ENCODE data around the gene PMEL. TPM values are rescaled to one million over a fixed set of nuclear protein-coding genes. Genes with fewer than 3 reads are reported as not detected.

The PMEL gene
- total and polyA plus RNA-seq, 9 of the 15 experiments (the other 6 are each of a cell fraction or from before 2014, with no cell fraction given): 0.36 to 2.0 (median 0.98) TPM

DNA sequence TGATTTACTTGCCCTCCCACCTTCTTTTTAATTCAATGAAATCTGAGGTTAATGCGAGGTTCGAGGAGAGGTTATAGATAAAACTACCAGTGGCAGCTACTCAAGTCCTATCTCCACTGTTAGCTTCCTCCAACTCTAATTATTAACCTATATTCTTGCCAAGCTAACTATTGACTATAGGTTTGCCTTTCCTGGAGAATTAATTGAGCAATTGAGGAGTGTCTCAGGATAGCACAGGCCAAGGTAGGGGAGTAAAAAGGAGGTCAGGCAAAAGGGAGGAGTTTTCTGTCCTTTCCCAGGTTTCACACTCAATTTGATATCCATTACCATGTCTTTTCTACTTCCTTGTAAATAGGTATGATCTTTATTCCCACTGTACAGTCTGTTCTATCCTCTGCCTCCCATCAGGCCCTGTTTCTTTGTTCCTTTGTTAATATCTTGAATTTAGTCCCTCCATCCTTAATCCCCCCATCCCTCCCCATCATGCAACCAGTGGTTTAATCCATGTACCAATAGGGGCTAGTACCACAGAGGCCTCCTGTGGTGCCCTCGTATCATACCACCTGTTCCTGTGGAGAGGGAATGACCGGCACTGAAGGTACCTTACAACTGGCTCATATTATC is 27.5 kb upstream of the PMEL start:
- Histone ChIP-seq H3K4me2 (ENCODE audit: insufficient read depth, low read length) (no peak overlapping the region), H3K9ac (ENCODE audit: insufficient read depth in 1 of 2, low read depth in 2 of 2, low read length in 2 of 2) (no peak overlapping the region), H3K4me3 (no peak overlapping the region), H3K9me1 (ENCODE audit: control insufficient read depth, insufficient read depth, low read length) (no peaks in the 10 kb centered on the region), H2AFZ (ENCODE audit: low read depth, low read length) (no peak overlapping the region), H3K4me1 (replicated peaks in 1 of 2; ENCODE audit: control insufficient read depth in 2 of 2, insufficient read depth in 2 of 2, low read length in 2 of 2) (peaks cover 3 to 6% of the 10 kb centered on the region in 2 experiments; a peak in 3 of 5 replicates), H3K79me2 (ENCODE audit: control insufficient read depth, insufficient read depth, low read length) (peaks cover 13% of the 10 kb centered on the region), H3K36me3 (ENCODE audit: control insufficient read depth, insufficient read depth, low read length) (peaks cover 51% of the 10 kb centered on the region), H4K20me1 (replicated peaks; ENCODE audit: control insufficient read depth, insufficient read depth, low read length) (no peaks in the 10 kb centered on the region), H3K9me3 (replicated peaks; ENCODE audit: control insufficient read depth, insufficient read depth, low read depth, low read length) (no peaks in the 10 kb centered on the region), H3K27me3 (ENCODE audit: control insufficient read depth in 2 of 2, insufficient read depth in 2 of 2, low read length in 2 of 2) (no peaks in the 10 kb centered on the region), H3K27ac (ENCODE audit: extremely low read depth, low read depth, low read length) (no peak overlapping the region)
- WGBS (ENCODE audit: insufficient coverage, low coverage, missing lambda C conversion rate): 81% methylated on average over 4 of the region's 4 CpGs
- ATAC-seq: no peak
- CTCF ChIA-PET (ENCODE audit: low intra/inter-chr PET ratio): no interaction called here
- DNase-seq (ENCODE audit: extremely low read depth in 1 of 4, low spot score in 3 of 4): no peak
- no TSS peak for BruUV-seq (replicated peaks)
- POLR2A ChIA-PET: interaction anchor here (0.7 to 1.2 kb wide), 4 partner anchors 12 to 57 kb away, joined by 3 read pairs; partner anchors contain the start of gene RAB5B
- in situ Hi-C loops (cut with MboI) (no loop called here), intact Hi-C loops (cut with micrococcal nuclease) (no loop called here)
- FAIRE-seq: no peak
- TF ChIP-seq ZNF717 (CRISPR knock-in tag; IDR thresholded peaks at IDR 0.05) (no peak), ATF7 (IDR thresholded peaks at IDR 0.05) (no peak), ATF1 (CRISPR knock-in tag; IDR thresholded peaks at IDR 0.05) (no peak), ATF1 (tag; IDR thresholded peaks at IDR 0.05) (no peak), NR2F6 (CRISPR knock-in tag; IDR thresholded peaks at IDR 0.05) (no peak), GABPA (tag; conservative IDR thresholded peaks at IDR 0.05; ENCODE audit: low read depth) (no peak)
- TF ChIP-seq, protein P1, sequence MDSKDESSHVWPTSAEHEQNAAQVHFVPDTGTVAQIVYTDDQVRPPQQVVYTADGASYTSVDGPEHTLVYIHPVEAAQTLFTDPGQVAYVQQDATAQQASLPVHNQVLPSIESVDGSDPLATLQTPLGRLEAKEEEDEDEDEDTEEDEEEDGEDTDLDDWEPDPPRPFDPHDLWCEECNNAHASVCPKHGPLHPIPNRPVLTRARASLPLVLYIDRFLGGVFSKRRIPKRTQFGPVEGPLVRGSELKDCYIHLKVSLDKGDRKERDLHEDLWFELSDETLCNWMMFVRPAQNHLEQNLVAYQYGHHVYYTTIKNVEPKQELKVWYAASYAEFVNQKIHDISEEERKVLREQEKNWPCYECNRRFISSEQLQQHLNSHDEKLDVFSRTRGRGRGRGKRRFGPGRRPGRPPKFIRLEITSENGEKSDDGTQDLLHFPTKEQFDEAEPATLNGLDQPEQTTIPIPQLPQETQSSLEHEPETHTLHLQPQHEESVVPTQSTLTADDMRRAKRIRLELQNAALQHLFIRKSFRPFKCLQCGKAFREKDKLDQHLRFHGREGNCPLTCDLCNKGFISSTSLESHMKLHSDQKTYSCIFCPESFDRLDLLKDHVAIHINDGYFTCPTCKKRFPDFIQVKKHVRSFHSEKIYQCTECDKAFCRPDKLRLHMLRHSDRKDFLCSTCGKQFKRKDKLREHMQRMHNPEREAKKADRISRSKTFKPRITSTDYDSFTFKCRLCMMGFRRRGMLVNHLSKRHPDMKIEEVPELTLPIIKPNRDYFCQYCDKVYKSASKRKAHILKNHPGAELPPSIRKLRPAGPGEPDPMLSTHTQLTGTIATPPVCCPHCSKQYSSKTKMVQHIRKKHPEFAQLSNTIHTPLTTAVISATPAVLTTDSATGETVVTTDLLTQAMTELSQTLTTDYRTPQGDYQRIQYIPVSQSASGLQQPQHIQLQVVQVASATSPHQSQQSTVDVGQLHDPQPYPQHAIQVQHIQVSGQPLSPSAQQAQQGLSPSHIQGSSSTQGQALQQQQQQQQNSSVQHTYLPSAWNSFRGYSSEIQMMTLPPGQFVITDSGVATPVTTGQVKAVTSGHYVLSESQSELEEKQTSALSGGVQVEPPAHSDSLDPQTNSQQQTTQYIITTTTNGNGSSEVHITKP (IDR thresholded peaks at IDR 0.05; ENCODE audit: partially characterized antibody): peak; percentile 37
- TF ChIP-seq, protein P2, sequence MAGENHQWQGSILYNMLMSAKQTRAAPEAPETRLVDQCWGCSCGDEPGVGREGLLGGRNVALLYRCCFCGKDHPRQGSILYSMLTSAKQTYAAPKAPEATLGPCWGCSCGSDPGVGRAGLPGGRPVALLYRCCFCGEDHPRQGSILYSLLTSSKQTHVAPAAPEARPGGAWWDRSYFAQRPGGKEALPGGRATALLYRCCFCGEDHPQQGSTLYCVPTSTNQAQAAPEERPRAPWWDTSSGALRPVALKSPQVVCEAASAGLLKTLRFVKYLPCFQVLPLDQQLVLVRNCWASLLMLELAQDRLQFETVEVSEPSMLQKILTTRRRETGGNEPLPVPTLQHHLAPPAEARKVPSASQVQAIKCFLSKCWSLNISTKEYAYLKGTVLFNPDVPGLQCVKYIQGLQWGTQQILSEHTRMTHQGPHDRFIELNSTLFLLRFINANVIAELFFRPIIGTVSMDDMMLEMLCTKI (IDR thresholded peaks at IDR 0.05; ENCODE audit: partially characterized antibody): no peak
